ENCODE results near the gene NOVA1. TPM values are rescaled to one million over a fixed set of nuclear protein-coding genes. Genes with fewer than 3 reads are reported as not detected.

The NOVA1 gene
- total and polyA plus RNA-seq, 5 experiments from 2014 or later = 0.52 to 0.55 TPM; not detected in 3

DNA sequence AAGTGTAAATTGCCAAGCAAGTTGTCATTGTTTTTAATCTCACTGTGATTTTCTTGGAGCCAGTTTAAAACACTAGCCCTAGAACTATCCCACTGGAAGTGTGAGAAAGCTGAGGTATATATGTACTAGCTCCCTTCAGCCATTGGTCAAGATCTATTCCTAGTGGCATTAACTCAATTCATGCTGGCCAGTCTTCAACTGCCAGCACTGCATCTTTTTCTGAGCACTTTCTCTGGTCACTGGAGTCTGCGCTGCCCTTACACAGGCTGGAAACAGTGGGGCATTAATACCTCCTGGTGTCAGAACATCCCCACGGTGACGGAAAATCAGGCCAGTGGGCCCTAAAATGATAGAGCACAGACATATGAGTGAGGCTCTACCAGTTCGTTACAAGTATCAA is 4.0 kb upstream of the NOVA1 start:
- ATAC-seq (no peak), DNase-seq (no peak)
- Mint-ChIP-seq H3K27me3 (peaks cover 18 to 31% (median 23%) of the 10 kb centered on the region in 5 donors), H3K4me3 (no peak overlapping the region), H3K9me3 (peaks cover 0 to 25% (median 7%) of the 10 kb centered on the region in 9 donors), H3K4me1 (no peaks in the 10 kb centered on the region), H3K36me3 (peaks cover 0 to 16% (median 4%) of the 10 kb centered on the region in 3 donors), H3K27ac (no peak overlapping the region)
- POLR2A ChIA-PET = no interaction called here

DNA sequence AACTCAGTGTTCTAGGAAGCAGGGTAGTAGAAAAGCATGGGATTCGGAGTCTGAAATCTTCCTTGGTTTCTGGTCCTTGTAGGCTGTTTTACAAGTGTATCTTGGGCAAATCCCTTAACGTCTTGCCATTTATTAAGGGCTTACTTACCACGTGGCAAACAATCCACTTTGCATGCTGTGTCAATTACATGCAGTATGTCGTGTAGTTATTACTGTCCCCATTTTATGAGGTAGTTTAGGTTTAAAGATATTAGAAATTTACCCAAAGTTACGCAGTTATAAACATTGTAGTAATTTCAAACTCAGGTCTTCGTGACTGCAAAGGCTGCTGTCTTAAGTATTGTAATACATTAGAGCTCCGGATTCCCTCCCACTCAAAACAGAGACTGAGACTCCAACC is 1.5 kb upstream of the NOVA1 start:
- Mint-ChIP-seq H3K4me1 (peaks cover 0 to 3% (median 1%) of the 10 kb centered on the region in 4 donors), H3K36me3 (peaks cover 2 to 28% (median 7%) of the 10 kb centered on the region in 3 donors), H3K9me3 (peaks cover 0 to 25% (median 13%) of the 10 kb centered on the region in 9 donors), H3K27me3 (peaks cover 23 to 43% (median 32%) of the 10 kb centered on the region in 5 donors), H3K4me3 (peak overlapping the region in 1 of 10 donors; percentile 59), H3K27ac (no peak overlapping the region)
- POLR2A ChIA-PET = no interaction called here
- ATAC-seq (no peak), DNase-seq (no peak)

DNA sequence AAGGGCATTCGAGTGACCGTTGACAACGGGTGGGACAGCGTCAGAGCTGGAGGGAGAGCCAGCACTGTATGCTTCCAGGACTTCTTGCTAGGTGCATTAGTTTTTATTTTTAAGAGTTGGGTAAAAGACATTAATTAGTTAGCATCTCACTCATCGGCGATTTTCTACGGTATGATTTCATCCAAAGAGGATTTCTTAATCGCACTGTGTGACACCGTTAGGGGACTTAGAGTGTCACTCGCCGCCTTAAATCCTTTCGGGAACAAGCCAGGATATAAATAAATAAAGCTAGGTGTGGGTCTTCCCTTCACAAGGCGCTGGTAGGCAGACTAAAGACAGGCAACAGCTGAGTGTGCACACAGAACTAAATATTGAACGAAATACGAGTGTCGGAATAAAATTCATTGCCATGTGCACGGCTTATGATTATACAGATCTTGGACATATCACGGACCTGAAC is 869 bp upstream of the NOVA1 start:
- H3K9me3 Mint-ChIP-seq = peaks cover 0 to 25% (median 10%) of the 10 kb centered on the region in 9 donors
- H3K36me3 Mint-ChIP-seq = peaks cover 2 to 28% (median 7%) of the 10 kb centered on the region in 3 donors
- DNase-seq (no peak), ATAC-seq (no peak)
- H3K27me3 Mint-ChIP-seq = peaks cover 23 to 43% (median 32%) of the 10 kb centered on the region in 5 donors
- peak overlapping the region in 3 of 10 donors; percentile 53 to 84 (median 66) for H3K27ac Mint-ChIP-seq
- H3K4me3 Mint-ChIP-seq = peak overlapping the region; percentile 19 to 79 (median 50)
- H3K4me1 Mint-ChIP-seq = peaks cover 0 to 3% (median 1%) of the 10 kb centered on the region in 4 donors
- POLR2A ChIA-PET = no interaction called here

DNA sequence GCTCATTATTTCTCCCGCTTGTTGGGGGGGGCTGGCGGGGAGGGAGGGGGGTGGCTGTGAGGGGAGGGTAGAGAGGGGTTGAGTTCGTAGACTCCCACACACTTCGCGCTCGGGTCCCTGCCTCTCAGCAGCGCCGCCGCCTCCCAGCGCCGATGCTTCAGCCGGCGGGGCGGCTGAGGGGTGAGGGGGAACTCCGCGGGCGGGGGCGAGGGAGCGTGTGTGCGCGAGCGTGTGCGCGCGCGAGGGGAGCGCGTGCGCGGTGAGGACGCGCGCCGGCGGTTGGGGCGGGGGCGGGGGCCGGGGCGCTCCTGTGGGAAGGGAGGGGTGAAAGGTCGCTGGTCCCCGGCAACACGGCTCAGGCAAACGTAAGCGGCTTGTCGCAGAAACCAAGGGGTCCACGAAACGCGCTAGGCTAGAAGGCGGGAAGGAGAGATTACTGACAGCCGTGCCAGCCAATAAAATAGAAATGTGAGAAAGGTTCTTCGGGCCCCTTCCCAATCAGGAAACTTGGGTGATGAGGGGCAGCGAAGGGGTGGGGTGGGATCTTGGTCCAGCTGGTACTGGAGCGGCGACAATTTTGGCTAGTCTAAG is 343 bp upstream of the NOVA1 start:
- H3K27ac Mint-ChIP-seq = peak overlapping the region in 2 of 10 donors; percentile 53 to 84
- ATAC-seq = peak in 1 of 2 donors; percentile 88

GRCh38 chr14:26597071-26597588 is 703 bp downstream of the NOVA1 start:
- H3K9me3 Mint-ChIP-seq = peaks cover 0 to 25% (median 10%) of the 10 kb centered on the region in 9 donors
- DNase-seq (no peak), ATAC-seq (no peak)
- H3K4me1 Mint-ChIP-seq = peaks cover 0 to 3% (median 1%) of the 10 kb centered on the region in 4 donors
- H3K27me3 Mint-ChIP-seq = peaks cover 23 to 43% (median 32%) of the 10 kb centered on the region in 5 donors
- H3K4me3 Mint-ChIP-seq = peak overlapping the region in 7 of 10 donors; percentile 21 to 63 (median 40)
- H3K27ac Mint-ChIP-seq = peak overlapping the region in 1 of 10 donors; percentile 14
- H3K36me3 Mint-ChIP-seq = peaks cover 2 to 28% (median 7%) of the 10 kb centered on the region in 3 donors
- POLR2A ChIA-PET = no interaction called here

More for the DNA sequence above, 343 bp upstream of the NOVA1 start:
- peak in 5 of 10 donors; percentile 0 to 71 (median 15) for DNase-seq
- Mint-ChIP-seq H3K9me3 (peaks cover 0 to 25% (median 10%) of the 10 kb centered on the region in 9 donors), H3K27me3 (peaks cover 23 to 43% (median 32%) of the 10 kb centered on the region in 5 donors), H3K36me3 (peaks cover 2 to 28% (median 7%) of the 10 kb centered on the region in 3 donors), H3K4me1 (peaks cover 0 to 3% (median 1%) of the 10 kb centered on the region in 4 donors), H3K4me3 (peak overlapping the region; percentile 19 to 79 (median 50))
- POLR2A ChIA-PET = no interaction called here

DNA sequence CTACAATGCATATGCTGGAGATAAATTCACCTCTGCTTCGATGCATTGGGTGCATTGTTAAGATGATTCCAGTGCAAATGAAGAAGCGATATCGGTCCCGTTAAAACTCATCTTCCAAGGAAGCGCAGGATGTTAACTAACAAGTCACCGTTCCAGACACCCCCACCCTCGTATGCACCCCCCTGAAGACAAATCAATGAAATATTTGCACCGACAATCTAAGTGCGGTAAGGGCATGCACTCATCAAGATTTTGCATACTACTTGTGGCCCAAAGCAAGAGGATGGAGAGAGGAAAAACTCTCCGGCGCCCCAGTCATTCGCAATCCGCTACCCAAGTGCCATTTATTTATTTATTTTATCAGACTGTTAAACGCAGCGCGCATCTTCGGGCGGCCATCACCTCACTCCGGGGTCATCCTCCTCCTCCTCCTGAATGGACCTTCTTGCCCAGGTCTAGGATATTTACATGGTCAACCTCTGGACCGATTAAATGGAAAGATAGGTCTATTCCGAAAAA is 1.2 kb downstream of the NOVA1 start:
- ATAC-seq = no peak

DNA sequence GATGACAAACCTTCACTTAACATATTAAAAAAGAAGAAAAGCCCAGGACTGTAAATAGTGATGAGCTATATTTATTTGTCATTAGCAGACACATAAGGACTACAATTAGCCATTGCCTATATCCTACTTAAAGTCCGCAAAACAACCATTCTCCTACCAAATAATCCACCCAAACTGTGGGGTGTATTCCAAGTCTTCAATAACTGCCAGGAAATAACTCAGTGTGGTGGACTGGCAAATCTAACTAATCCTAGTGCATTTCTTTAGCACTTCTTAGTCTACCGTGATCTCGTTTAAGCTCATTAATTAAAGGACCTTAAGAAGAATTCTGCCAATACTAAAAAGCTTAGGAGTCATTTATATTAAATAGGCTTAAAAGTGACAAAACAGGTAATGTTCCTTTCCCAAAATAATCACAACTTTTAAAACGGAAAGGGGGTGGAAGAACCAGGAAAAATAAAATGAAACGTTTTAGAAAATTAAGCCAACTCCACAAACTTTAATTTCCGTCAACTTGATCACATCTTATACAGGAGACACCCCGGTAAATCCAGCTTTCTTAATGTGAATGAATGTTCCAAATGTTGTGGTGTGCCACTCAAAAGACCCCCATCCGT is 1.8 kb downstream of the NOVA1 start:
- DNase-seq = no peak
- Mint-ChIP-seq H3K4me1 (peaks cover 0 to 3% (median 1%) of the 10 kb centered on the region in 4 donors), H3K27ac (peak overlapping the region in 1 of 10 donors; percentile 61), H3K27me3 (peaks cover 23 to 43% (median 32%) of the 10 kb centered on the region in 5 donors), H3K36me3 (peaks cover 2 to 28% (median 7%) of the 10 kb centered on the region in 3 donors), H3K4me3 (peak overlapping the region in 5 of 10 donors; percentile 21 to 67 (median 63)), H3K9me3 (peaks cover 0 to 21% (median 8%) of the 10 kb centered on the region in 9 donors)
- POLR2A ChIA-PET = no interaction called here
- no peak for ATAC-seq

More for the DNA sequence above, 1.2 kb downstream of the NOVA1 start:
- Mint-ChIP-seq H3K36me3 (peaks cover 2 to 28% (median 7%) of the 10 kb centered on the region in 3 donors), H3K4me1 (peaks cover 0 to 3% (median 1%) of the 10 kb centered on the region in 4 donors), H3K27me3 (peaks cover 23 to 43% (median 32%) of the 10 kb centered on the region in 5 donors), H3K4me3 (peak overlapping the region in 8 of 10 donors; percentile 12 to 67 (median 52)), H3K9me3 (peaks cover 0 to 21% (median 9%) of the 10 kb centered on the region in 9 donors), H3K27ac (peak overlapping the region in 1 of 10 donors; percentile 61)
- POLR2A ChIA-PET = no interaction called here
- DNase-seq = no peak

DNA sequence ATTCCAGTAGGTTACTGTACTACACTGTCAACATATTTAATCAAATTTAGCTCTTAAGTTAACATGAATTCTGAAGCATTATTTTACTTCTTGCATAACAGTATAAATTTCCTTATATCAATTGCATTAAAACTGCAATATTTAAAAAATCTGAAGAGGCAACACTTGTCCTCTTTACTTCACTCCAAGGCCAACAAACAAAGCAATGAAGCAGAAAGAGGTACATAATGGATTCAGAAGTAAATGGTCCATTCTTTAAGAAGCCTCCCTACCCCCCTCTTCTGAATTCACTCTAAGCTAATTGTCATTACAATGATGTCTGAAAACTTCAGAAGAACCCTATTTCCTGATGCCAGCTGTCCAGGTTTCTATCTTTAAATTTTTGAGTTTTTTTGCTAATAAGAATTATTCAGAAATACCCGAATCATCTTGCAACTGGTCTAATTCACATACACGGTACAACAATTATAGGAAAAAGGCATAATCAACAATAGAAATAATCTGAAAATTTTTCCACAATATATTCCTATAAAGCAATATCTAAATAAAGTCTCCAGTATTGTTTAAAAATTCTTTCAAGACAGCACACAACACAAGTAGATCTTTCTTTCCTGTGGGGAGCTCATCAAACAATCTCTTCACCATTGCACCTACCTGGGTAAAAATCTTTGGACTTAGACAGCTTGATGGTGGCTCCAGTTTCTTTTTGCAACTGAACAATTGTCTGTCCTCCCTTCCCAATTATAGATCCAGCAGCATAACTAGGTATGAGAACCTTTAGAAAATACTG is 2.9 kb downstream of the NOVA1 start:
- POLR2A ChIA-PET = no interaction called here
- Mint-ChIP-seq H3K36me3 (peaks cover 2 to 26% (median 7%) of the 10 kb centered on the region in 3 donors), H3K4me1 (peaks cover 0 to 3% (median 1%) of the 10 kb centered on the region in 4 donors), H3K9me3 (peaks cover 0 to 19% (median 5%) of the 10 kb centered on the region in 9 donors), H3K27me3 (peaks cover 20 to 38% (median 29%) of the 10 kb centered on the region in 5 donors), H3K4me3 (no peak overlapping the region), H3K27ac (no peak overlapping the region)
- ATAC-seq = no peak
- no peak for DNase-seq

GRCh38 chr14:26594148-26594547 is 3.7 kb downstream of the NOVA1 start:
- no peak overlapping the region for H3K27ac Mint-ChIP-seq
- ATAC-seq (no peak), DNase-seq (no peak)
- peaks cover 0 to 3% (median 1%) of the 10 kb centered on the region in 4 donors for H3K4me1 Mint-ChIP-seq
- no peak overlapping the region for H3K4me3 Mint-ChIP-seq
- peaks cover 12 to 30% (median 21%) of the 10 kb centered on the region in 5 donors for H3K27me3 Mint-ChIP-seq
- peaks cover 2 to 19% (median 7%) of the 10 kb centered on the region in 3 donors for H3K36me3 Mint-ChIP-seq
- peaks cover 0 to 19% (median 3%) of the 10 kb centered on the region in 9 donors for H3K9me3 Mint-ChIP-seq
- POLR2A ChIA-PET = no interaction called here

DNA sequence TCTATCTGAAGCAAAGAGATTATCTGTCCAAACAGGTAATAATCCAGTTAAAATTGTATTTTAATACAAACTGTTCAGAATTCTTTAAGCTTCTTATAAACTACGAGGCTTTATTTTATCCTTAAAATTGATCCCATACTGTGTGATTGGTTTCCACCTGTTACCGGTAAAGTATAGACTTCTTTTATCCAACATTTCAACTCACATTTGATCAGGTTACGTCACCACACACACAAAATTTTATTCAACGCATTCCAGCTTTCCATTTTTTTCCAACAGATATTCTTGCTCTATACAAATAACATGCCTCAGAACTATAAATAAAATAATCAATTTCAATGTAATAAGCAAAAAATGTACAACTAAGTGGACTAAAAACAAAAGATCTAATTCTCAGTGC is 4.5 kb downstream of the NOVA1 start:
- no peak overlapping the region for H3K27ac Mint-ChIP-seq
- POLR2A ChIA-PET = no interaction called here
- H3K27me3 Mint-ChIP-seq = peaks cover 5 to 22% (median 13%) of the 10 kb centered on the region in 5 donors
- ATAC-seq (no peak), DNase-seq (no peak)
- no peak overlapping the region for H3K4me3 Mint-ChIP-seq
- peaks cover 0 to 3% (median 1%) of the 10 kb centered on the region in 4 donors for H3K4me1 Mint-ChIP-seq
- peaks cover 0 to 14% (median 3%) of the 10 kb centered on the region in 9 donors for H3K9me3 Mint-ChIP-seq
- H3K36me3 Mint-ChIP-seq = peaks cover 2 to 12% (median 3%) of the 10 kb centered on the region in 3 donors

- no peak overlapping the region for H3K4me3 Mint-ChIP-seq
- peaks cover 0 to 4% (median 0%) of the 10 kb centered on the region in 5 donors for H3K27me3 Mint-ChIP-seq
- no peak for DNase-seq
- no peaks in the 10 kb centered on the region for H3K36me3 Mint-ChIP-seq
- no peak overlapping the region for H3K27ac Mint-ChIP-seq
- H3K9me3 Mint-ChIP-seq = peaks cover 0 to 4% (median 0%) of the 10 kb centered on the region in 9 donors
- ATAC-seq = no peak
- POLR2A ChIA-PET = no interaction called here
- H3K4me1 Mint-ChIP-seq = no peaks in the 10 kb centered on the region
These were observed 7.9 kb downstream of the NOVA1 start for GRCh38 chr14:26589925-26590324.

DNA sequence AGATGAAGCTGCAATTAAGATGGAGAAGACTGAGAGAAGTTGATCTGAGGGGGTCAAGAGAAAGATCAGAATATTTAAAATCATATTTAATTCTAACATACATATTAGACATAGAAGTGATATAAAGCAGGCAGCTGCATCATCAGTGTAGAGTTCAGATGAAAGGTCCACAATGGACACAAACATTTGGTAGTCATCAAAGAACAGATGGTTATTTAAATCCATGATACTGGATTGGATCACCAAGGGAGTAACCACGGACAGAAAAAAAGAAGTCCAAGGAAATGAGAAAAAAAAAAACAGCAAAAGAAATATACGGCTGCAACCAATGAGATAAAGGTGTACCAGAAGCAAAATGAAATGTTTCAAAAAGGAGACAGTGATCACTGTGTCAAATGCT is 20.1 kb downstream of the NOVA1 start:
- POLR2A ChIA-PET = no interaction called here
- no peak overlapping the region for H3K27ac Mint-ChIP-seq

More for the DNA sequence above, 20.1 kb downstream of the NOVA1 start:
- Mint-ChIP-seq H3K4me3 (no peak overlapping the region), H3K9me3 (peaks cover 0 to 18% (median 8%) of the 10 kb centered on the region in 9 donors), H3K36me3 (no peaks in the 10 kb centered on the region), H3K4me1 (no peaks in the 10 kb centered on the region), H3K27me3 (no peaks in the 10 kb centered on the region)
- no peak for DNase-seq
- ATAC-seq = no peak

Data from naive thymus-derived CD8-positive, alpha-beta T cell (primary cell).